Spinal cord (tissue), 10 donors: Measurements from ENCODE around the gene MRPL19. TPM values are rescaled to one million over a fixed set of nuclear protein-coding genes. Genes with fewer than 3 reads are reported as not detected.

Experiments used
- DNase-seq, 6 donors: peaks; one replicate each; pipeline versions ENCODE4 v3.0.0 to v3.0.0-alpha.2; 2013 to 2015; ENCODE audit warnings: low spot score in 6 of 6, low read depth in 4 of 6
- H3K27ac ChIP-seq: one replicate; pipeline ENCODE4 v1.5.1; 2013; ENCODE audit warnings: low read depth, low read length, control low read depth
- H3K27me3 ChIP-seq: one replicate; pipeline ENCODE4 v1.6.1; 2013; ENCODE audit warnings: low read length; ENCODE audit not compliant: control insufficient read depth, insufficient read depth
- H3K36me3 ChIP-seq: one replicate; pipeline ENCODE4 v1.6.1; 2013; ENCODE audit warnings: low read length; ENCODE audit not compliant: control insufficient read depth, insufficient read depth
- H3K4me1 ChIP-seq: one replicate; pipeline ENCODE4 v1.6.1; 2013; ENCODE audit warnings: low read length; ENCODE audit not compliant: control insufficient read depth, insufficient read depth
- H3K4me3 ChIP-seq: one replicate; pipeline ENCODE4 v1.5.1; 2013; ENCODE audit warnings: low read depth, low read length, control low read depth
- H3K9me3 ChIP-seq: one replicate; pipeline ENCODE4 v1.6.1; 2013; ENCODE audit warnings: low read length; ENCODE audit not compliant: control insufficient read depth, insufficient read depth
- WGBS: methylation state at CpG from one replicate; pipeline ENCODE4 v1.1.5; 2013; ENCODE audit warnings: missing lambda C conversion rate; ENCODE audit not compliant: insufficient coverage; 5-methylcytosine and 5-hydroxymethylcytosine counted together
- polyA plus RNA-seq, 2 donors: library from polyadenylated mRNA; unstranded; fragments of 120-200 nt; gene quantifications; one replicate each; pipeline ENCODE4 v1.2.1, GENCODE V29; 2013; ENCODE audit not compliant: insufficient read length in 2 of 2
- total RNA-seq, 2 donors: library from RNA; depleted of rRNA in 1 of 2; stranded (reverse); fragments of 120-200 nt in 1 of 2; fragments of >200 nt in 1 of 2; gene quantifications; one replicate each; pipeline versions ENCODE4 v1.2.3 to v1.2.4, GENCODE V29; 2013 to 2014
- donor health status: healthy.

Gene MRPL19
- total and polyA plus RNA-seq, 4 donors = 40.8 to 59.9 (median 55.8) TPM

GRCh38 chr2:75605770-75606529, 40.6 kb upstream of the MRPL19 start:
- WGBS = 62% methylated on average over 6 of the region's 6 CpGs
- Histone ChIP-seq H3K9me3 (no peaks in the 10 kb centered on the region), H3K36me3 (no peaks in the 10 kb centered on the region), H3K27me3 (no peaks in the 10 kb centered on the region), H3K27ac (no peak overlapping the region), H3K4me3 (no peak overlapping the region), H3K4me1 (peaks cover 22% of the 10 kb centered on the region)
- DNase-seq = peak in 2 of 6 donors; percentile 19 to 58

- 90% methylated on average over 6 of the region's 8 CpGs for WGBS
- no peak for DNase-seq
Observed at GRCh38 chr2:75606761-75607399, 39.7 kb upstream of the MRPL19 start.

GRCh38 chr2:75607400-75607798, 39.2 kb upstream of the MRPL19 start:
- no peaks in the 10 kb centered on the region for H3K9me3 ChIP-seq
- peaks cover 22% of the 10 kb centered on the region for H3K4me1 ChIP-seq
- no peak overlapping the region for H3K4me3 ChIP-seq
- H3K27me3 ChIP-seq = no peaks in the 10 kb centered on the region
- no peaks in the 10 kb centered on the region for H3K36me3 ChIP-seq
- no peak for DNase-seq
- WGBS = 92% methylated on average over 2 of the region's 3 CpGs
- H3K27ac ChIP-seq = no peak overlapping the region

More at GRCh38 chr2:75606761-75607399, 39.7 kb upstream of the MRPL19 start:
- peaks cover 22% of the 10 kb centered on the region for H3K4me1 ChIP-seq
- H3K4me3 ChIP-seq = no peak overlapping the region
- H3K9me3 ChIP-seq = no peaks in the 10 kb centered on the region
- no peaks in the 10 kb centered on the region for H3K27me3 ChIP-seq
- H3K27ac ChIP-seq = no peak overlapping the region
- no peaks in the 10 kb centered on the region for H3K36me3 ChIP-seq

GRCh38 chr2:75607988-75608683, 38.4 kb upstream of the MRPL19 start:
- H3K4me1 ChIP-seq = peaks cover 22% of the 10 kb centered on the region
- no peak overlapping the region for H3K27ac ChIP-seq
- no peaks in the 10 kb centered on the region for H3K36me3 ChIP-seq
- no peaks in the 10 kb centered on the region for H3K9me3 ChIP-seq
- H3K27me3 ChIP-seq = no peaks in the 10 kb centered on the region
- WGBS = 60% methylated on average over 4 of the region's 7 CpGs
- DNase-seq = peak in 1 of 6 donors; percentile 40
- H3K4me3 ChIP-seq = no peak overlapping the region

GRCh38 chr2:75608684-75609333, 37.8 kb upstream of the MRPL19 start:
- WGBS = 12% methylated on average over 19 of the region's 25 CpGs
- peak overlapping the region; percentile 50 for H3K27ac ChIP-seq

GRCh38 chr2:75609334-75609689, 37.3 kb upstream of the MRPL19 start:
- H3K4me3 ChIP-seq = no peak overlapping the region
- peaks cover 22% of the 10 kb centered on the region for H3K4me1 ChIP-seq
- no peak for DNase-seq
- no peak overlapping the region for H3K27ac ChIP-seq
- H3K27me3 ChIP-seq = no peaks in the 10 kb centered on the region
- 60% methylated on average over 3 of the region's 5 CpGs for WGBS
- no peaks in the 10 kb centered on the region for H3K36me3 ChIP-seq
- H3K9me3 ChIP-seq = no peaks in the 10 kb centered on the region

More at GRCh38 chr2:75608684-75609333, 37.8 kb upstream of the MRPL19 start:
- H3K9me3 ChIP-seq = no peaks in the 10 kb centered on the region
- H3K4me1 ChIP-seq = peaks cover 22% of the 10 kb centered on the region
- H3K4me3 ChIP-seq = peak overlapping the region; percentile 43
- DNase-seq = peak in 3 of 6 donors; percentile 46 to 90 (median 85)
- H3K36me3 ChIP-seq = no peaks in the 10 kb centered on the region
- H3K27me3 ChIP-seq = no peaks in the 10 kb centered on the region

GRCh38 chr2:75609937-75610508, 36.6 kb upstream of the MRPL19 start:
- no peak for DNase-seq
- Histone ChIP-seq H3K27me3 (no peaks in the 10 kb centered on the region), H3K27ac (no peak overlapping the region), H3K9me3 (no peaks in the 10 kb centered on the region), H3K4me1 (peaks cover 22% of the 10 kb centered on the region), H3K36me3 (no peaks in the 10 kb centered on the region), H3K4me3 (no peak overlapping the region)
- 83% methylated on average over 7 of the region's 7 CpGs for WGBS

GRCh38 chr2:75610671-75611070, 35.9 kb upstream of the MRPL19 start:
- WGBS = 95% methylated on average over 3 of the region's 4 CpGs
- DNase-seq = no peak
- H3K4me1 ChIP-seq = peaks cover 19% of the 10 kb centered on the region
- no peak overlapping the region for H3K4me3 ChIP-seq
- no peaks in the 10 kb centered on the region for H3K36me3 ChIP-seq
- H3K9me3 ChIP-seq = no peaks in the 10 kb centered on the region
- H3K27me3 ChIP-seq = no peaks in the 10 kb centered on the region
- no peak overlapping the region for H3K27ac ChIP-seq
